Pancreas (tissue), 10 donors: ENCODE data around the gene RRP9. TPM values are rescaled to one million over a fixed set of nuclear protein-coding genes. Genes with fewer than 3 reads are reported as not detected.

Experiments used
- ATAC-seq, 4 donors: fragments of 200-7000 bp; cut with Tn5 transposase; one replicate each; pipeline versions ENCODE4 v1.8.0 to v1.9.1; 2020; ENCODE audit warnings: mild to moderate bottlenecking in 4 of 4, moderate library complexity in 4 of 4
- DNase-seq, 6 donors: peaks; one replicate each; pipeline ENCODE4 v3.0.0-alpha.2; 2020
- FAIRE-seq: peaks from 2 replicates; lab custom pipeline; 2012; peaks lifted over from hg19 to GRCh38; lab: Jason Lieb, UNC
- H3K27ac ChIP-seq, 4 donors: fragments of 200-600 bp; sonication (generic); 1 replicate in 3 of 4; 2 replicates in 1 of 4; pipeline versions ENCODE4 v1.5.0 to v1.8.0; 2020
- H3K27me3 ChIP-seq, 4 donors: fragments of 200-600 bp; one replicate each; pipeline ENCODE4 v1.8.0; 2021
- H3K36me3 ChIP-seq, 3 donors: fragments of 200-600 bp; sonication (generic) in 1 of 3; one replicate each; pipeline versions ENCODE4 v1.5.0 to v1.8.0; 2020 to 2021
- H3K4me1 ChIP-seq, 3 donors: fragments of 200-600 bp; one replicate each; pipeline ENCODE4 v1.8.0; 2021
- H3K4me3 ChIP-seq, 4 donors: fragments of 200-600 bp; sonication (generic) in 2 of 4; one replicate each; pipeline versions ENCODE4 v1.5.0 to v1.8.0; 2020 to 2021
- H3K9me3 ChIP-seq, 4 donors: fragments of 200-600 bp; one replicate each; pipeline ENCODE4 v1.8.0; 2021
- WGBS, 2 donors: extraction: QIAGEN DNeasy Blood & Tissue Kit; methylation state at CpG; one replicate each; pipeline ENCODE4 v1.1.7; 2013; 5-methylcytosine and 5-hydroxymethylcytosine counted together
- intact Hi-C, 3 donors: fragments of 100-400 bp; cut with DNase I; formaldehyde crosslinking; loops; one replicate each; pipeline versions ENCODE4 v1.11.1 to v1.14.2; 2022
- polyA plus RNA-seq, 2 donors: library from polyadenylated mRNA; stranded (reverse); fragments of 200-250 nt; gene quantifications; one replicate each; pipeline ENCODE4 v1.2.3, GENCODE V29; 2013
- total RNA-seq, 6 donors: library from RNA; stranded (reverse); fragmentation: NEBNext Ultra II Directional in 4 of 6; extraction: Animal tissue kit (Norgen Biotek cat#: 25700) in 4 of 6; gene quantifications; one replicate each; pipeline versions ENCODE4 v1.2.1 to v1.2.4, GENCODE V29; 2021 to 2023
- TF ChIP-seq, protein P1 (sequence below), 4 donors: fragments of 200-600 bp; sonication (generic) in 3 of 4; IDR thresholded peaks; one replicate each; pipeline versions ENCODE4 v1.5.0 to v1.8.0; 2021; ENCODE audit warnings: antibody characterized with exemption in 4 of 4
- donor health status: healthy with polysubstance abuse.
- donor health status: DM: no; HTN: no; CAD: no; lungs with moderate emphysema.
- donor health status: DM: no; HTN: no; CAD: no.
- donor health status: control.
- donor health status: control.
- donor health status: Bipolar disorder and iron deficiency.
- donor health status: DM: yes; HTN: yes; CAD: no.
- donor health status: DM: no; HTN: no; CAD: no.
- donor health status: DM: no; HTN: no; CAD: no.
- donor health status: DM: yes; HTN: yes; CAD: no.

RRP9 gene
- total and polyA plus RNA-seq, 8 donors = 3.8 to 13.8 (median 7.9) TPM

DNA sequence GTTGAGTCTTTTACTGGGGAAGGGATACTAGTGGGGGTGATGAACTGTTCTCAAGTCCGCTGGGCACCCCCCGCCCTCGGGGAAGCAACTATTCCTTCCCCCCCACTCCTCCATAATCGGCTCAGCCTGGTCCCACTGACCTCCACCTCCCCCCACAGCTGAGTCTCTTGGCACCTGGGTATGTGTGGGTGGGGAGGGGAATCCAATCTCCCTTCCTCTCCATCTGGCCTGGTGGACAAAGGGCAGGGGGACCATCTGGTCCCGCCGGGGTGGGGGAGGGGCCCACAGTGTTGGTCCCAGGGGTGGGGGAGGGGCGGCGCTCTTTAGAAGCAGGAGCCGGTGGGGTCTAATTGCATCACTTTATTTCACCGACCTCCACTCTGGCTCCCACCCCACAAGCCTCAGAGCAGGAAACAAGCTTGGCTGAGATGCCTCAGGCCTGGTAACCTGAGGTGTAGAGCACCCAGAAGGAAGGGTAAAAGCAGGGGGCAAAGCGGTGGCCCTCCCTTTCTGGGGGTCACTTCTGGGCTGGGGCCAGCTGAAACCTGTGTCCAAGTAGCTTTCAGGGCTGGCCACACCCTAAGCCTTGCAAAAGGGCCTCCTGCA is 26.6 kb upstream of the RRP9 start:
- H3K27ac ChIP-seq = peak overlapping the region; percentile 53 to 82 (median 71)
- no peaks in the 10 kb centered on the region for H3K9me3 ChIP-seq
- peaks cover 6 to 19% (median 15%) of the 10 kb centered on the region in 3 donors for H3K4me1 ChIP-seq
- TF ChIP-seq, protein P1, sequence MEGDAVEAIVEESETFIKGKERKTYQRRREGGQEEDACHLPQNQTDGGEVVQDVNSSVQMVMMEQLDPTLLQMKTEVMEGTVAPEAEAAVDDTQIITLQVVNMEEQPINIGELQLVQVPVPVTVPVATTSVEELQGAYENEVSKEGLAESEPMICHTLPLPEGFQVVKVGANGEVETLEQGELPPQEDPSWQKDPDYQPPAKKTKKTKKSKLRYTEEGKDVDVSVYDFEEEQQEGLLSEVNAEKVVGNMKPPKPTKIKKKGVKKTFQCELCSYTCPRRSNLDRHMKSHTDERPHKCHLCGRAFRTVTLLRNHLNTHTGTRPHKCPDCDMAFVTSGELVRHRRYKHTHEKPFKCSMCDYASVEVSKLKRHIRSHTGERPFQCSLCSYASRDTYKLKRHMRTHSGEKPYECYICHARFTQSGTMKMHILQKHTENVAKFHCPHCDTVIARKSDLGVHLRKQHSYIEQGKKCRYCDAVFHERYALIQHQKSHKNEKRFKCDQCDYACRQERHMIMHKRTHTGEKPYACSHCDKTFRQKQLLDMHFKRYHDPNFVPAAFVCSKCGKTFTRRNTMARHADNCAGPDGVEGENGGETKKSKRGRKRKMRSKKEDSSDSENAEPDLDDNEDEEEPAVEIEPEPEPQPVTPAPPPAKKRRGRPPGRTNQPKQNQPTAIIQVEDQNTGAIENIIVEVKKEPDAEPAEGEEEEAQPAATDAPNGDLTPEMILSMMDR (IDR thresholded peaks at IDR 0.05) = no peak
- WGBS, 2 donors = 15 to 18% methylated on average over 10 to 11 of the region's 11 CpGs
- H3K4me3 ChIP-seq = peak overlapping the region; percentile 31 to 72 (median 71)
- H3K36me3 ChIP-seq = no peaks in the 10 kb centered on the region
- DNase-seq = peak in 2 of 6 donors; percentile 52 to 67
- no peak for FAIRE-seq
- peak in 3 of 4 donors; percentile 5 to 15 (median 9) for ATAC-seq
- intact Hi-C loops = no loop called here
- H3K27me3 ChIP-seq = no peaks in the 10 kb centered on the region

DNA sequence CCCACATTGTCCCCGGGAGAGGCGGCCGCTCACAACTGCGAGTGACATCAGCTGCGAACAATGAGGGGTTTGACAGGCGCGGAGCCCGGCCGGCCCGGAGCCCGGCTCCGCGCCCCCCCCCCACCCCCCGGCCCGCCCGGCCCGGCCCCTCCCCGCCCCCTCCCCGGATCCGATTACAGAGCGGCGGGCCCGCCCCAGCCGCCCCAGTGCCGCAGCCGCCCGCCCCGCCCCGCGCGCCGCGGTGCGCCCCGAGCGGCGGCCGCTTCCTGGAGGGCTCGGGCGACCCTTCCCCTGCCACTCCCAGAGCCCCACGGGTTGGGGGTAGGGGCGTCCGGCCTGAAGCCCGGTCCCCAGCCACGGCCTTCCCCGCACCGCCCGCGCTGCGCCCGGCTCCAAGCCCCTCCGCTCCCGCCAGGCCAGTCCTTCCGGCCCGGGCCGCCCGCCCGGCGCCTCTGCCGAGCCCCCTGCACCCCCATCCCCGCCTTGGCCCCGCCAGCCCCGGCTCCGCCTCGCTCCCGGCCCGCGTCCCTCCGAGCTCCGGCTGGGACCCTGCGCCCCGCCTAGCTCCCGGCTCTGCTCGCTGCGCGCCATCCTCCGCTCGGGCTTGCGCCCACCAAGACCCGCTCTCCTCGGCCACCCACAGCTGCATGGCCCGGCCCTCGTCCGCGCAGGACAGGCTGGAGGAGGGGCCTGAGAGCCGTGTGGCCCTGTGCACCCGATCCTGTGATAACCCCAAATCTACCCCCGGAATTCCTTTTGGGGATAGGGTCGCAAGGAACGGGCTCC is 25.9 kb upstream of the RRP9 start, which contains the start of gene PCBP4:
TSS of gene PCBP4 (minus strand) at position 71 of the 786 bp plus-strand sequence. CDS start 6,214 bp downstream, outside the sequence.
- DNase-seq = peak; percentile 74 to 88 (median 82)
- FAIRE-seq = no peak
- peak within 1 kb of the TSS; percentile 48 to 72 (median 71) for H3K4me3 ChIP-seq
- no peaks in the 10 kb centered on the region for H3K9me3 ChIP-seq
- H3K4me1 ChIP-seq = peaks cover 4 to 19% (median 15%) of the 10 kb centered on the region in 3 donors
- ATAC-seq = peak; percentile 61 to 74 (median 67)
- no peaks in the 10 kb centered on the region for H3K27me3 ChIP-seq
- no peaks in the 10 kb centered on the region for H3K36me3 ChIP-seq
- TF ChIP-seq, protein P1 (IDR thresholded peaks at IDR 0.05) = no peak
- peak within 1 kb of the TSS; percentile 61 to 82 (median 71) for H3K27ac ChIP-seq
- intact Hi-C loops = no loop called here
- 1 to 2% methylated on average over 49 to 78 of the region's 90 CpGs for WGBS, 2 donors

DNA sequence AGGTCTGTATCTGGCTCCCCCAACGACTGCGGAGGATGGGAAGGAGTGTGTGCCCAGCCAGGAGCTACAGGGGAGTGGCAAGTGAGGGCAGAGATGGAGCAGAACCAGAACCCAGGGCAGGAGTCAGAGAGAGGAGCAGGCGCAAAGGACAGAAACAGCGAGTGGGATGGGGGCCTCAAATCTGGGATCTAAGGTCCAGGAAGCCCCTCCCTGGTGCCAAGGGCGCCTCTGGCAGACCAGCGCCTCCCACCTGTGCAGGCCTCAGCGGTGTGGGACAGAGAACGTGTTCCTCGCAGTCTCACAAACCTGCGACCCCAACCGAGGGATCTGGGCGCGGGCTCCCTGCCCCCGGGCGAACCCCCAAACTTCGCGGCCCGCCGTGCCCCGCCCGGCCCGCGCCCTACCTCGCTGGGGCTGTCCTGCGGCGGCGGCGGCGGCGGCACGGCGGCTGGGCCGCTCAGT is 25.2 kb upstream of the RRP9 start:
- no peak for DNase-seq
- FAIRE-seq = no peak
- intact Hi-C loops = no loop called here
- no peaks in the 10 kb centered on the region for H3K27me3 ChIP-seq
- 4 to 34% methylated on average over 4 to 33 of the region's 33 CpGs for WGBS, 2 donors
- H3K36me3 ChIP-seq = no peaks in the 10 kb centered on the region
- peak overlapping the region; percentile 48 to 72 (median 71) for H3K4me3 ChIP-seq
- peak in 1 of 4 donors; percentile 10 for ATAC-seq
- no peaks in the 10 kb centered on the region for H3K9me3 ChIP-seq
- H3K27ac ChIP-seq = peak overlapping the region; percentile 60 to 71 (median 66)
- TF ChIP-seq, protein P1 (IDR thresholded peaks at IDR 0.05) = no peak
- peaks cover 4 to 19% (median 15%) of the 10 kb centered on the region in 3 donors for H3K4me1 ChIP-seq

DNA sequence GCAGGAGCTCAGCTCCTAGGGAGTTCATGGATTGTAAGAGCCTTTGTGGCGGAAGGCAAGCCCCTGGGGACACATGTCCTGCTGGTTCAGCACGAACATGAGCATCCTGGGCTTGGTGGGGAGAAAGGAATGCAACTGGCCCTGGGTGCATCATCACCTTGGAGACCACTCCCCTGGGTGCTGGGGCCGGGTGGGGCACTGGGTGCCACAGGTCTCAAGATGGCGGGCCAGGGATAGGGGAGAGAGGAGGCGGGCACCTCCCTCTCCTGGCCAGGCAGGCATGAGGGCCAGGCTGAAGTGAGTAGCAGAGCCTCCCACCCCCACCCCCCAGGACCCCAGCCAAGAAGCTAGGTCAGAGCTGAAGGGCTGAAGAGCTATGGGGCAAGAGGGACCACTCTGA is 24.8 kb upstream of the RRP9 start:
- peak in 2 of 6 donors; percentile 40 to 70 for DNase-seq
- Histone ChIP-seq H3K27ac (no peak overlapping the region), H3K36me3 (no peaks in the 10 kb centered on the region), H3K9me3 (no peaks in the 10 kb centered on the region), H3K27me3 (no peaks in the 10 kb centered on the region), H3K4me1 (peaks cover 8 to 21% (median 14%) of the 10 kb centered on the region in 3 donors), H3K4me3 (peak overlapping the region in 3 of 4 donors; percentile 48 to 72 (median 72))
- FAIRE-seq = no peak
- no peak for ATAC-seq
- TF ChIP-seq, protein P1 (IDR thresholded peaks at IDR 0.05) = no peak
- intact Hi-C loops = no loop called here
- 68 to 84% methylated on average over 3 to 5 of the region's 5 CpGs for WGBS, 2 donors
